ENCODE measurements around the gene AHNAK.
"Not testable (repeated sequence)": the region's sequence is repeated elsewhere in the genome, so short reads cannot be mapped to it uniquely, and the experiment has no call there.

The AHNAK gene

GRCh38 chr11:62452839-62453468 lies 93.7 kb downstream of the AHNAK start:
- no peak for DNase-seq

- DNase-seq: no peak
Measured at GRCh38 chr11:62452261-62452660, 94.3 kb downstream of the AHNAK start.

DNA sequence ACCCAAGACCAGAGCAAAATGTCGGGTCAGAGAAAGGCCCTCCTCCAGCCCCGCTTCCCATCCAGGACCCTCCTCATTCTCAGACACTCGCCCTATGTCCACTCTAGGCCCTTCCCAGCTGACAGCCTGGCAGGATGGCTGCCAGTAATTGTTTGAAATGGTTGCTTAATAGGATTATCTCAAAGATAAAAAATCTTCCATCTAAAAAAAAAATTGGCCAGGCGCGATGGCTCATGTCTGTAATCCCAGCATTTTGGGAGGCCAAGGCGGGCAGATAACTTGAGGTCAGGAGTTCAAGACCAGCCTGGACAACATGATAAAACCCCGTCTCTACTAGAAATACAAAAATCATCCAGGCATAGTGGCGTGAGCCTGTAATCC lies 95.4 kb downstream of the AHNAK start:
- no peak for DNase-seq

GRCh38 chr11:62450543-62451240 lies 95.9 kb downstream of the AHNAK start:
- no peak for DNase-seq

DNA sequence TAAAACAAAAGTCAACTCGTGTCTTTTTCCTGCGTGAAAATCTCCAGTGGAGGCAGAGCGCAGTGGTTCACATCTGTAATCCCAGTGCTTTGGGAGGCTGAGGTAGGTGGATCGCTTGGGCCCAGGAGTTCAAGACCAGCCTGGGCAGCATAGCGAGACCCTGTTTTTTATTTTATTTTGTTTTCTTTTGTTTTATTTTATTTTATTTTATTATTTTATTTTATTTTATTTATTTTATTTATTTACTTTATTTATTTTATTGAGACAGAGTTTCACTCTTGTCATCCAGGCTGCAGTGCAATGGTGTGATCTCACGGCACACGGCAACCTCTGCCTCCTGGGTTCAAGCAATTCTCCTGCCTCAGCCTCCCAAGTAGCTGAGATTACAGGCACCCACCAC lies 96.7 kb downstream of the AHNAK start:
- DNase-seq: not testable (repeated sequence)

DNA sequence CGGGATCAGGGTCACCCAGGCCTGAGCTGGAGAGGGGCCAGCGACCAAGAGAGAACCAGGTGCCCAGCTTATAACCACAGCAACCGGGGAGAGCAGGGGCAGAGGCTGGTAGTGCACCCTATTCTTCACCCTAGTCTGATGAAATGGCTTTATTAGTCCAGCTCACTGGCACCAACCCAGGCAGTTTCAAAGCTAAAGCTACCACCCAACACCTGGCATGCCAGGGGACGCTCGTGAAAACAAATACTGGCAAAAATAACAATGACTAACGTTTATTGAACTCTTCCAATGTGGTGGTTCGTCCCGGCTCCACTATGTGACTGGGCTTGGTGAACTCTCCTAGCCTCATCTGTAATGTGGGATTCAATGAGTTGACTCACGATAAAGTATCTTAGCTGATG lies 97.2 kb downstream of the AHNAK start:
- no peak for DNase-seq

GRCh38 chr11:62446091-62446490 lies 100.5 kb downstream of the AHNAK start:
- DNase-seq: no peak

DNA sequence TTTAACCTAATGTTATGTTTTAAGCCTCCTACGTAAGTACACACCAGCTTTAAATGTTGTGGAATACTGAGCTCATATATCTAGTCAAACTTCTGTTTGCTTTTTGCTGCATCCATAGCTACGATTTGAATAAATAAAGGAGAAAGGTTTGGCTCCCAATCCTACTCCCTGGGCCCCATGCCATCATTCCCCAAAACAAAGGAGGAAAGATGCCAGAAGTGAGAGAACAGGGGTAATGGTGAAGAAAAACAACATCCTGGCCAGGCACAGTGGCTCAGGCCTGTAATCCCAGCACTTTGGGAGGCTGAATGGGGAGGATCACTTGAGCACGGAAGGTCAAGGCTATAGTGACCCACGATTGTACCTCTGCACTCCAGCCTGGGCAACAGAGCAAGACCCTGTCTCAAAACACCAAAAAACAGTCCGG lies 101.3 kb downstream of the AHNAK start:
- no peak for DNase-seq

- no peak for DNase-seq
Measured at GRCh38 chr11:62444835-62445234, 101.8 kb downstream of the AHNAK start.

DNA sequence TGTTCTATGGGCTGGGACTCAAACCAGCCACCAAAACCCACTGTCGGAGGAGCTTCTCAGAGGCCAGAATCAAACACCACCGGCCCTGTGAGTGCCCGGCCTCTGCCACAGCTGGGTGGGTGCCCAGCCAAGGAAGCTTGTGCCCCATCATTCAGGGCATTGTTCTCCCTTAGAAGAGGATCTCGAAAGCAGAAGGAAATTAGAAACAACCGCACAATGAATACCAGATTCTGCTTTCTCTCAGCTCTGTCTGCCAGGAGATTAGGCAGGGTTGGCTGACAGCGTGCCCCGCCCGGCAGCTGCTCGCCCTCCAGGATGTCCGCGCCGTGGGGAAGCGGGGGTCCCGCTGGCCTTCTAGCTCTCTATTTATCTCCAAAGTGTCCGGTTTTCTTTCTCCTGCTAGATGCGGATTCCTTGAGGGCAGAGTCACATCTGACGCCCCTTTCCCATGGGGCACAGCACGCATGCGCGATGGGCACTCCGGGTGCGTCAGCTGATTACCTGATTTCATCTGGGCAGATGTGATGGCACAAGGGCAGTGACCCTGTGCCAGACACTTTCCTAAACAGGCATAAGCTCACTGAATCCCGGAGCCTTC lies 102.3 kb downstream of the AHNAK start:
- DNase-seq: peak; percentile 57

DNA sequence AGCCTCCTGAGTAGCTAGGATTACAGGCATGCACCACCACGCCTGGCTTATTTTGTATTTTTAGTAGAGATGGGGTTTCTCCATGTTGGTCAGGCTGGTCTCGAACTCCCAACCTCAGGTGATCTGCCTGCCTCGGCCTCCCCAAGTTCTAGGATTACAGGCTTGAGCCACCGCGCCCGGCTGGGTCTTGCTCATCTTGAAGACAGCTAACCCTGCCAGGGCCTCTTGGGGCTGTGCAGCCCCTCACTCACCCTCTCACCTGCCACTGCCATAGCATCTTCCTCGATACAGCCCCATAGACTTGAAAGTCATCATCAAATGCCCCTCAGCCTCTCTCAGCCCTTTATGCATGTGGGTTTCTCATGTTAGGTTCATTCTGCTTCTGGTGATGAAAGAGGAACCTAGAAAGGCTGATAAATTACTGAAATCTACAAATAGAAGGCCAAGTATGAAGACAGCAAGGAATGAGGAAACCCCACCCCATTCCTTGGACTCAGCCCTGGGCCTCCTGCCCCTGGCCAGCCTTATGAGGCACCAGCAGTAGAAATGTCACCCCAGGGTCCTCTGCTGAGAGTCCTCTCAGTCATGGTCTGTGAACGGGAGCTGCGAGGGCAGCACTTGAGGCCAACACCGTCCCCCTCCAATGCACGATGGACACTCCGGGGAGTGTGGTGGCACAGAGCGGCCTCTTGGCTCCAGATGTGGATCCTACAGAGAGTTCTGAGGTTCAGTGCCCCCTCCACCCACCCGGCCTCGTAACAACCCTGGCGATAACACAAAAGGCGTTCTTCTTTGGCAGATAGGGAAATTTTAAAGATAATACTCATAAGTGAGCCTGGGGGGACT lies 103.0 kb downstream of the AHNAK start:
- peak; percentile 11 for DNase-seq

- DNase-seq: no peak
Measured at GRCh38 chr11:62439785-62440602, 106.6 kb downstream of the AHNAK start.

GRCh38 chr11:62438641-62439040 lies 108.0 kb downstream of the AHNAK start:
- DNase-seq: no peak

- no peak for DNase-seq
Measured at GRCh38 chr11:62437616-62438015, 109.0 kb downstream of the AHNAK start.

GRCh38 chr11:62435846-62436660 lies 110.6 kb downstream of the AHNAK start:
- no peak for DNase-seq

DNA sequence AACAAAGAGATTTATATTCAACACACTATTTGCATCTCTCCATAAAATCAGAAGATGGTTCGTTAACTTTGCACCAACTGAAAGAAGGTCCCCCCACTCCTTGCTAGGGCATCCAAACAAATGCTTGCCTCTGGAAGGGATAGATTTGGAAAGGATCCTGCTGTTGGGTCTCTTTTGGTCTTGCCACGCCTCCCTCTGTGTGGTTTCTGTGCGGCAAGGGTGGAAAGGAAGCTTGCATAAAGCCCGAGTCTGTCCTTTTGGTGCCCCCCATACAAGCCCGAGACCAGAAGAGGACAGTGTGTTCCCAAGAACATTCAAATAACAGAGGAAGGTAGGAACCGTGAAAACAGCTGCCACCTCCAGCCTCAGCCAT lies 112.7 kb downstream of the AHNAK start:
- DNase-seq: no peak

- DNase-seq: no peak
Measured at GRCh38 chr11:62433141-62433903, 113.3 kb downstream of the AHNAK start.

- no peak for DNase-seq
Measured at GRCh38 chr11:62432695-62433094, 113.9 kb downstream of the AHNAK start.

- no peak for DNase-seq
Measured at GRCh38 chr11:62431171-62431901, 115.3 kb downstream of the AHNAK start.

DNA sequence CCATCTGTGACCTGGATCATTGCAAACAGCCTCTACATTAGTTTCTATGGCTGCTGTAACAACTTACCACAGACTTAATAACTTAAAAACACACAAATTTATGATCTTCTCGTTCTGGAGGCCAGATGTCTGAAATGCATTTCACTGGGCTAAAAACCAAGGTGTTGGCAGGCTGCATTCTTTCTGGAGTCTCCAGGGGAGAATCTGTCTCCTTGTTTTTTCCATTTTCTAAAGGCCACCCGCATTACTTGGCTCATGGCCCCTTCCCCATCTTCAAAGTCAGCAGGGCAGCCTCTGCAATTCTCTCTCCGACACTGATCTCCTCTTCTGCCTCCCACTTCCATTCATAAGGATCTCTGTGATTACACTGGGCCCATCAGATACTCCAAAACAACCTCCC lies 116.2 kb downstream of the AHNAK start:
- DNase-seq: no peak

Measured in CD4-positive, alpha-beta T cell treated with Interferon gamma for 1 hour (primary cell).